Osteoblast (primary cell): ENCODE data around the gene ZNF823. TPM values are rescaled to one million over a fixed set of nuclear protein-coding genes. Genes with fewer than 3 reads are reported as not detected.
"Not testable (repeated sequence)": the region's sequence is repeated elsewhere in the genome, so short reads cannot be mapped to it uniquely, and the experiment has no call there.

ENCODE experiments used
- DNase-seq: peaks from one replicate; pipeline ENCODE4 v3.0.0; 2011; ENCODE audit warnings: low spot score, mixed read lengths; ENCODE audit not compliant: insufficient read length; ENCODE audit errors: missing footprints
- H2AFZ ChIP-seq: 2 replicates; pipeline ENCODE4 v1.6.0; 2011; ENCODE audit warnings: mild to moderate bottlenecking, low read length
- H3K27ac ChIP-seq: 2 replicates; pipeline ENCODE4 v1.5.1; 2011; ENCODE audit warnings: mild to moderate bottlenecking, low read depth, low read length, moderate library complexity
- H3K27me3 ChIP-seq: 2 replicates; pipeline ENCODE4 v1.6.0; 2012; ENCODE audit warnings: mild to moderate bottlenecking, control low read depth, inconsistent platforms, low read length, moderate library complexity; ENCODE audit not compliant: insufficient read depth
- H3K36me3 ChIP-seq: 2 replicates; pipeline ENCODE4 v1.5.1; 2011; ENCODE audit warnings: mild to moderate bottlenecking, low read length, control low read depth, moderate library complexity; ENCODE audit not compliant: insufficient read depth
- H3K4me1 ChIP-seq: 2 replicates; pipeline ENCODE4 v1.5.1; 2011; ENCODE audit warnings: mild to moderate bottlenecking, low read length, control low read depth, moderate library complexity; ENCODE audit not compliant: insufficient read depth
- H3K4me2 ChIP-seq: 2 replicates; pipeline ENCODE4 v1.6.0; 2011; ENCODE audit warnings: mild to moderate bottlenecking, low read length; ENCODE audit not compliant: insufficient read depth
- H3K4me3 ChIP-seq: fragments of 200-600 bp; sonication (generic); 3 replicates; pipeline ENCODE4 v1.5.1; 2012; ENCODE audit warnings: mild to moderate bottlenecking, low read length, inconsistent platforms; ENCODE audit not compliant: insufficient read depth
- H3K79me2 ChIP-seq: 2 replicates; pipeline ENCODE4 v1.6.0; 2012; ENCODE audit warnings: mild to moderate bottlenecking, low read length, control low read depth, inconsistent platforms; ENCODE audit not compliant: insufficient read depth
- H3K9me3 ChIP-seq: 2 replicates; pipeline ENCODE4 v1.5.1; 2011; ENCODE audit warnings: low read depth, low read length, control low read depth
- H4K20me1 ChIP-seq: 2 replicates; pipeline ENCODE4 v1.6.0; 2012; ENCODE audit warnings: mild to moderate bottlenecking, low read length, control low read depth; ENCODE audit not compliant: insufficient read depth
- CTCF ChIP-seq: IDR thresholded peaks from 2 replicates; pipeline ENCODE4 v1.5.1; 2011; ENCODE audit warnings: mild to moderate bottlenecking, low read depth, low read length, moderate library complexity; ENCODE audit errors: extremely low read depth
- total RNA-seq: library from RNA; depleted of rRNA; stranded (reverse); fragments of >200 nt; gene quantifications from 2 replicates; pipeline ENCODE4 v1.2.3, GENCODE V29; 2012

The ZNF823 gene
- total RNA-seq, 1 donor: 6.2 TPM

- Histone ChIP-seq H4K20me1 (no peaks in the 10 kb centered on the region), H3K27ac (no peak overlapping the region), H3K79me2 (no peaks in the 10 kb centered on the region), H3K4me3 (no peak overlapping the region), H3K36me3 (peaks cover 3% of the 10 kb centered on the region), H3K4me1 (no peaks in the 10 kb centered on the region), H2AFZ (no peak overlapping the region), H3K4me2 (no peak overlapping the region), H3K9me3 (peaks cover 9% of the 10 kb centered on the region), H3K27me3 (no peaks in the 10 kb centered on the region)
- no peak for DNase-seq
- no peak for TF ChIP-seq CTCF
Measured at GRCh38 chr19:11680689-11681302, 58.0 kb downstream of the ZNF823 start.

GRCh38 chr19:11678504-11678903, 60.2 kb downstream of the ZNF823 start:
- H4K20me1 ChIP-seq: no peaks in the 10 kb centered on the region
- H3K9me3 ChIP-seq: peaks cover 2% of the 10 kb centered on the region
- H3K36me3 ChIP-seq: no peaks in the 10 kb centered on the region
- H3K4me1 ChIP-seq: peaks cover 3% of the 10 kb centered on the region
- H3K27me3 ChIP-seq: no peaks in the 10 kb centered on the region
- H3K4me3 ChIP-seq: no peak overlapping the region
- H2AFZ ChIP-seq: no peak overlapping the region
- no peak overlapping the region for H3K27ac ChIP-seq
- H3K4me2 ChIP-seq: no peak overlapping the region
- TF ChIP-seq CTCF: no peak
- H3K79me2 ChIP-seq: no peaks in the 10 kb centered on the region
- no peak for DNase-seq

- not testable (repeated sequence) for H3K4me2 ChIP-seq, H4K20me1 ChIP-seq, DNase-seq, H3K36me3 ChIP-seq, H2AFZ ChIP-seq, H3K27me3 ChIP-seq, H3K27ac ChIP-seq, H3K9me3 ChIP-seq, H3K4me3 ChIP-seq, H3K4me1 ChIP-seq, H3K79me2 ChIP-seq
Measured at GRCh38 chr19:11676661-11677600, 61.8 kb downstream of the ZNF823 start.

- Histone ChIP-seq H3K79me2 (no peaks in the 10 kb centered on the region), H3K4me1 (peaks cover 3% of the 10 kb centered on the region), H2AFZ (no peak overlapping the region), H3K36me3 (no peaks in the 10 kb centered on the region), H3K4me3 (no peak overlapping the region), H3K9me3 (no peaks in the 10 kb centered on the region), H3K27me3 (no peaks in the 10 kb centered on the region), H3K4me2 (no peak overlapping the region), H4K20me1 (no peaks in the 10 kb centered on the region), H3K27ac (no peak overlapping the region)
- TF ChIP-seq CTCF: no peak
- no peak for DNase-seq
Measured at GRCh38 chr19:11675569-11675968, 63.2 kb downstream of the ZNF823 start.
